Measurements from ENCODE around the gene RPL36AL.
A peak's percentile ranks its signal among the peaks of the same experiment; 100 is the strongest.
"Not testable (repeated sequence)": the region's sequence is repeated elsewhere in the genome, so short reads cannot be mapped to it uniquely, and the experiment has no call there.

Gene RPL36AL

DNA sequence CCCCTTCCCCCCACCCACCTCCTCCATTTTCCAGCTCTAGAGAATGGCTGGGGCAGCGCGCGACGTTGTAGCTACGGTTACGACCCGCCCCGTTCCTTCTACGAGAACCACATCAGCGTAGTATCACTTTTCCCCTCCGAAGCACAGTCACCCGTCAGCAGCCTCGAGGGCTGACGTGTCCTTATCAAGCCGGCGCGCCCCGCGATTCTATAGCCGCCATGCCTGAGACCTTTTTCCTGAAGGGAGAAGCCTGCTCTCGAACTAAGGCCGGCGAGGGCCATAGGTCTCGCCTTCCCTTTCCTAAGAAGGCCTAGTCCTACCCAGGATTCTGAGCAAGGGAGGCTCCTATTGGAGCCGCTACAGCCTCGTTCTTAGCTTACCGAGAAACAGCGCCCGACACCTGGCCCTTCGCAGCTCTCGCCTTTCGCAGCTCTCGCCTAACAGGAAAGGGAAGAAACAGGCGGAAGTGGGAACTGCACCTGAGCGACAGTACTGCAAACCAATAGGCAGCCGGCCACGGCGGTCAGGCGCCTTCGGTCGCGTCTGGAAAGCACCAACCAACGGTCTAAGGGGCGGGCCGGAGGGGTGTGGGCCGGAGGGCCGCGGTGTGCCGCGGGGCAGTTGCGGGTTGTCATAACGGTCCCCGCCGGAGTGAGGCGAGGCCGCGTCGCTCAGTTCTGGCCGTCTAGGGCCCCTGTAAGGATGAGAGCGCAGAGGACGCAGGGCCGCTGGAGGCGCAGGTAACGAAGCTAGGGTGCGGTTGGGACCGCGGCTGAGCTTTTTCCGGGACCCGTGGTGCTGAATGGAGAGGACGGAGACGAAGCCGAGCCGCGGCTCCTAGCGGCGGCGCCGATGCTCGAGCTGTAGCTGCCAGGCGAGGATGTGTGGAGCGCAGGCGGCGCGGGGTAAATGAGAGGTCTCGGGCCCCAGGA lies at the start of gene RPL36AL, which contains the start of gene MGAT2:
Gene RPL36AL, minus strand, starts transcription at position 445 of the 932 bp plus-strand sequence. CDS start 1,522 bp downstream, outside the sequence.
Gene MGAT2, plus strand, starts transcription at position 618 of the 932 bp plus-strand sequence. CDS start 470 bp downstream, outside the sequence.
- DNase-seq, result peak; percentile 77 to 99 (median 96)

DNA sequence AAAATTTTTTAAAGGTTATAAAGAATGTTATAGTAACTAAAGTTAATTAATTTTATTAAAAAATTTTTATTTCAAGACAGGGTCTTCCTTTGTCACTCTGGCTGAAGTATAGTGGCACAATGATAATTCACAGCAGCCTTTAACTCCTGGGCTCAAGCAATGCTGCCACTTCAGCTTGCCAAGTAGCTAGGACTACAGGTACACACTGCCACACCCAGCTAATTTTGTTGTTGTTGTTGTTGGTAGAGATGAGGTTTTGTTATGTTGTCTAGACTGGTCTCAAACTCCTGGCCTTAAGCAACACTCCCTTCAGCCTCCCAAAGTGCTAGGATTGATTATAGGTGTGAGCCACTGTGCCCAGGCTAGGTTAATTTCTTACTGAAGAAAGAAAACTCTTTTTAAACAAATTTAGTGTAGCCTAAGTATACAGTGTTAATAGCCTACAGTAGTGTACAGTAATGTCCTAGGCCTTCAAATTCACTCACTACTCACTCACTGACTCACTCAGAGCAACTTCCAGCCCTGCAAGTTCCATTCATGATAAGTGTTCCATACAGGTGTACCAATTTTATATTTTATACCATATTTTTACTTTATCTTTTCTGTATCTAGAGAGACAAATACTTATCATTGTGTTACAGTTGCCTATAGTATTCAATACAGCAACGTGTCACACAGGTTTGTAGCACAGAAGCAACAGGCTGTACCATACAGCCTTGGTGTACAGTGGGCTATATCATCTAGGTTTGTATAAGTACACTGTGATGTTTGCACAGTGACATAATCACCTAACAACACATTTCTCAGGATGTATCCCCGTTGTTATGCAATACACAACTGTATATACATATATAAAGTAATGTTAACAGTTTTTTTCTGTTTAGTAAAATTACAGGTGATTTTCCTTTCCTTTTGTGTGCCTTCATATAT lies 39.4 kb upstream of the RPL36AL start:
- no peak for DNase-seq

- not testable (repeated sequence) for DNase-seq
Observed at GRCh38 chr14:49657500-49657899, 37.1 kb upstream of the RPL36AL start.

GRCh38 chr14:49654511-49654910 lies 34.1 kb upstream of the RPL36AL start:
- DNase-seq, result no peak

- no peak for DNase-seq
Observed at GRCh38 chr14:49653508-49653907, 33.1 kb upstream of the RPL36AL start.

GRCh38 chr14:49642163-49642562 lies 21.7 kb upstream of the RPL36AL start:
- DNase-seq, result no peak

DNA sequence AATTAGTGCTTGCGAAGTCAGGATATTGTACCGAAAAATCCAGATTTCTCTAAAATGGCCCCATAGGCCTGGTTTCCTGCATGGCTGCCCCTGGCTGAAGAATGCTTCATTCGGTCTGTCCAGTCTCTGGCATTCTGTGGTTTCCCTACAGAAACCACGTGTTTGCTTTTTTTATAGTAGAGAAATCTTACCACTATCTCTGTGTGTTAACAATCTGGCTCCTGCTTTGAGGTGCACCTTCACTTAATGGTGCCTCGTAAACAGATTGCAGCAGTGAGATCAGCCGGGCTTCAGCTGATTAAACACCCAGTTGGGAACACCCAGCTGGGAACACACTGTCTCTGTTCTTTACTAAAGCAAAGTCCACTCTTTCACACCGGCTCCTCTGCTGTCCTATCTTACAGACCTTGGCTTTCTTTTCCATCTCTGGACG lies 21.3 kb upstream of the RPL36AL start:
- DNase-seq, result peak in 1 of 51 donors; percentile 11

DNA sequence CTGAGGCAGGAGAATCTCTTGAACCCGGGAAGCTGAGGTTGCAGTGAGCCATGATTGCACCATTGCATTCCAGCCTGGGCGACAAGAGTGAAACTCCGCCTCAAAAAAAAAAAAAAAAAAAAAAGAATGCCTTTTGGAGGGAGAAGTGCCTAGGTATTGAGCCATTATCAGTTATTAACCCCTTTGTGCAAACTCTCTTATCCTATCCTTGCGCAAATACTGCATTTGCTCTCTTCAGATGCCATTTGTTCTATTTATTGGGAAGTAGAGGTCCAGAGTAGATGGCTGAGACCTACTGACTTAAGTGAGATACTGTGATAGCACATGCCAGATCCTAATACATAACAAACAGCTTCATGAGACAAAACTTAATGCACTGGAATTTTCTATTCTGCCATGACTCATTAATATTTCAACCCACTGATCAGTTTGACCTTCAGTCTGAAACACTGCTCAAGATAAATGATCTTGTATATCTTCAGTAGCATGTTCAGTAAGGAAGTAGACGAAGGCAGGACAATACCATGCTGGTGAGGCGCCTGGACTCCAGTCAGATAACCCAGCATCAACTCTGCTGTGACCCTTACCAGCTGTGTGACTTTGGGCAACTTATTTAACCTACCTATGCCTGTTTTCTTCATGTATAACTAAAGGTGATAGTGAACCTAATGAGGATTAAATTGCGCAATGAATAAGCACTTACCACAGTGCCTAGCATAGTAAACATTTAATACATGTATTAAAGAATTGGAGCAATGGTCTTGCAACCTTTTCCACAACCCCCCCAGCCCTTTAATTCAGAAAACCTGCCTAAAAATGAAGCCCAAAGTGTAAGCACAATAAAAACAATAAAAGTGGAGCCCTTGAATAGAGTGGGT lies 20.4 kb upstream of the RPL36AL start:
- no peak for DNase-seq

DNA sequence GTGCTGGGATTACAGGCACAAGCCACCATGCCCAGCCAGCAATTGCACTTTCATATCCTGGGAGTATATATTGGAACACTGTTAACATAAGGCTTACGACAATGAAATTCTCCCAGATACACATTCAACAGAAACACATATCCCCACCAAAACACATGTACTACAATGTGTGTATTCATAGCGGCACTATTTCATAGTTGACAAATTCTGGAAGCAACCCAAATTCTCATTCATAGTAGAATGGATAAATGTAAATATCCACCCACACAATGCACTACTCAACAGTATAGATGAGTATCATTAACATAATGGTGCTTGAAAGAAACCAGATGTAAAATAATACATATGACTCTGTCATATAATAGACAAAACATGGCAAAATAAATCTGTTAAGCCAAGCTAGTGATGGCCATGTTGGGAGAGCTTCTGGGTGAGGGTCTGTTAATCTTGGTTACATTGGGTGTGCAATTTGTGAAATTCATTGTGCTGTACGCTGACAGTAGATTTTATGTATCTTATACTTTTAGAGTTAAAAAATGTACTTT lies 17.2 kb upstream of the RPL36AL start:
- DNase-seq, result no peak

DNA sequence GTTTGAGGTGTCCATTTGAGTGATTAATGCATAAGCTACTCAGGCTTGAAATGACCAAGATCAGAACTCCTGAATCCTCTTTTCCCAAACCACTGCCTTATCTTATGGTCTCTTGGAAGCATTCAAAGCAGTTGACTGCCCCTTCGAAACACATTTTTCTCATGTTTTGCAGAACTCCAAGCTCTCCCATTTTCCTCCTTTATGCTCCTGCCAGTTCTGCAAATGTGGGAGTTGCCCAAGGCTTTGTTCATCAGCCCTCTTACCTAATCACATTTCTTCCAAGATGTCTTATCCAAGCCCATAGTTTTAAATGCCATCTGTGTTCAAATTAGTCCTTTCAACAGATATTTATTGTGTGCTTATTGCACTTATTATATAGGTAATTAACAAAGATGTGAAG lies 16.4 kb upstream of the RPL36AL start:
- DNase-seq, result no peak

DNA sequence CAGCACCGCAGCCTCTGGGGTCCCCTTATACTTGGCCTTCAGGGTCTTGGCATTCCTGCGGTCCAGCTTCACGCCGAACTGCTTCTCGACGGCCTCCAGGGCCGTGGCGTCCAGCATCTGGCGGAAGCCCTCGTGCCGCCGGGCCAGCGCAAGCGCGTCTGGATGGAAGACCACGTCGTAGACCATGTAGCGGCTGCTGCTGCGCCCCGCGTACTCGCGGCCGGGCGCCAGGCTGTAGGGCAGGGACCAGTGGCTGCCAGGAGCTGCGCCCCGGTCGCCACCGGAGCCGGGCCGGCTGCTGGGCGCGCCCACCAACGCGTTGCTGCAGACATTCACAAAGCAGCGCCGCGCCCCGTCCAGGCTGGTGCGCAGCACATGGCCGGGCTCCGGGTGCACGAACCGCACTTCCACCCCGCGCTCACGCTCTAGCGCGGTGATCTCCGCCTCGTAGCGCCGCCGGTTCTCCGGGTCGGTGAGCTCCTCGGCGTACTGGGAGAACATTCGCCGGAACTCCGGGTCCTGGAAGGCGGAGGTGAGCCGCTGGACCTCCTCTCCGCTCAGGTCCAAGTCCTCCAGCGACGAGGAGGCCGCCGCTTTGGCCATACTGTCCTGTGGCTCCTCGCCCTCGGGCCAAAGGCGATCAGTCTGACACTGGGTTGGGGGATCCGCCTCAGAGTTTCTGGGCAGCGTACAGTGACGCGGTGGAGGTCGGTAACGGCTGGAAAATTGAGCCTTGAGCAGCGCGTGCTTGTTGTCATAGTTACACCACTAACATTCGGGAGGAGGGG lies 14.3 kb upstream of the RPL36AL start, which contains the start of gene DNAAF2:
Gene DNAAF2, minus strand, starts transcription at position 698 of the 788 bp plus-strand sequence. Its CDS starts 95 bp downstream, at position 603.
- DNase-seq, result peak in 42 of 51 donors; percentile 16 to 92 (median 55)

- DNase-seq, result peak; percentile 60 to 96 (median 89)
Observed at GRCh38 chr14:49633640-49634546, 13.5 kb upstream of the RPL36AL start.

DNA sequence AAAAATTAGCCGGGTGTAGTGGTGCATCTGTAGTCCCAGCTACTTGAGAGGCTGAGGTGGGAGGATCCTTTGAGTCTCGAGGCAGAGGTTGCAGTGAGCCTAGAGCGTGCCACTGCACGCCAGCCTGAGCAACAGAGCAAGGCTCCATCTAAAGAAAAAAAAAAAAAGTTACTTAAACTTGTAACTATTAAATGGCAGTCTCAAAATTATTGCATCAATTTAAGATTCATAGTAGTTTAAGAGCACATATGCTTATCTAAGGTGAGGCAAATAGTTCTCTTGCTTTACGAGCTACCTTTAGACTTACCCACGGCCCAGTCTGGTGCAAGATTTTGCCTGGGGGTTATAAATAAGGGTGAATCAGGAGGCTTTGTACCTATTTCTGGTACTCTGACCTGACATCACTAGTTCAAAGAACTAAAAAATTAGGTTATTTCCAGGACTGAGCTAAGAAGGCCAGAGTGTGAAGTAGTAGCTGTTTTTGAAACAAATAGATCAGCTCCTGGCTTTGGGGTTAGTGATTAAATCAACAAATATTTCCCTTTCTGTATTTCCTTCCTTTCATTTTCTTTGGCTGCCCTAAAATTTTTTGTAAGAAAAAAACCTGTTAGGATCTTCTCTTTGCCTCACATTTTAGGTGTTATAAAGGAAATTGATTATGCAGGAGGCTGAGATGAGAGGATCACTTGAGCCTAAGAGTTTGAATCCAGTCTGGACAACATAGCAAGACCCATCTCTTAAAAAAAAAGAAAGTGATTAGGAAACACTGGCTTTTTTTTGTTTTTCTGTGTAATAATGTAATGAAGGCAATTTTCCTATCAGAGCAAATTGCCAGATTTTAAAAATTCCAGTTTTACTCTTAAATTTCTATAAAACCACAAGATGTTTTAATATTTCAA lies 3.8 kb upstream of the RPL36AL start:
- DNase-seq, result no peak

- no peak for DNase-seq
Observed at GRCh38 chr14:49623387-49623786, 3.0 kb upstream of the RPL36AL start.

DNA sequence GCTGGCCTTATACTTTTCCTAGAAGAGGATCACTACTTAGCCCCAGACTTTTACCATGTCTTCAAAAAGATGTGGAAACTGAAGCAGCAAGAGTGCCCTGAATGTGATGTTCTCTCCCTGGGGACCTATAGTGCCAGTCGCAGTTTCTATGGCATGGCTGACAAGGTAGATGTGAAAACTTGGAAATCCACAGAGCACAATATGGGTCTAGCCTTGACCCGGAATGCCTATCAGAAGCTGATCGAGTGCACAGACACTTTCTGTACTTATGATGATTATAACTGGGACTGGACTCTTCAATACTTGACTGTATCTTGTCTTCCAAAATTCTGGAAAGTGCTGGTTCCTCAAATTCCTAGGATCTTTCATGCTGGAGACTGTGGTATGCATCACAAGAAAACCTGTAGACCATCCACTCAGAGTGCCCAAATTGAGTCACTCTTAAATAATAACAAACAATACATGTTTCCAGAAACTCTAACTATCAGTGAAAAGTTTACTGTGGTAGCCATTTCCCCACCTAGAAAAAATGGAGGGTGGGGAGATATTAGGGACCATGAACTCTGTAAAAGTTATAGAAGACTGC lies 1.7 kb upstream of the RPL36AL start:
- DNase-seq, result no peak

DNA sequence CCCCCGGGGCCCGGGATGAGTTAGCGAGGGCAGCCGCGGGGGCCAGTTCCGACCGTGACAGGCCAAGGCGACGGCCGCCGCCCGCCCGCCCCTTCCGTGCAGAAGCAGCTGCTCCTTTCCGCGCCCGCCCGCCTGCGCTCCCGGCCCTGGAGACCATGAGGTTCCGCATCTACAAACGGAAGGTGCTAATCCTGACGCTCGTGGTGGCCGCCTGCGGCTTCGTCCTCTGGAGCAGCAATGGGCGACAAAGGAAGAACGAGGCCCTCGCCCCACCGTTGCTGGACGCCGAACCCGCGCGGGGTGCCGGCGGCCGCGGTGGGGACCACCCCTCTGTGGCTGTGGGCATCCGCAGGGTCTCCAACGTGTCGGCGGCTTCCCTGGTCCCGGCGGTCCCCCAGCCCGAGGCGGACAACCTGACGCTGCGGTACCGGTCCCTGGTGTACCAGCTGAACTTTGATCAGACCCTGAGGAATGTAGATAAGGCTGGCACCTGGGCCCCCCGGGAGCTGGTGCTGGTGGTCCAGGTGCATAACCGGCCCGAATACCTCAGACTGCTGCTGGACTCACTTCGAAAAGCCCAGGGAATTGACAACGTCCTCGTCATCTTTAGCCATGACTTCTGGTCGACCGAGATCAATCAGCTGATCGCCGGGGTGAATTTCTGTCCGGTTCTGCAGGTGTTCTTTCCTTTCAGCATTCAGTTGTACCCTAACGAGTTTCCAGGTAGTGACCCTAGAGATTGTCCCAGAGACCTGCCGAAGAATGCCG lies 872 bp upstream of the RPL36AL start:
- peak in 35 of 51 donors; percentile 19 to 70 (median 51) for DNase-seq

All from hypothalamus (tissue), 51 donors.